ENCODE measurements around the gene HOXA9. TPM values are rescaled to one million over a fixed set of nuclear protein-coding genes. Genes with fewer than 3 reads are reported as not detected.

Gene HOXA9
- total and polyA plus RNA-seq, 10 of the 15 experiments (the other 5 are each of a cell fraction or from before 2014, with no cell fraction given), result not detected

GRCh38 chr7:27171325-27171636, 5.9 kb upstream of the HOXA9 start:
- no peak overlapping the region for H3K4me3 ChIP-seq
- WGBS (ENCODE audit: insufficient coverage, insufficient replicate concordance, low lambda C conversion rate, missing lambda C conversion rate), result 46% methylated on average over 8 of the region's 8 CpGs
- no peak overlapping the region for H2AFZ ChIP-seq (ENCODE audit: control insufficient read depth, low read depth, low read length)
- H3K36me3 ChIP-seq (ENCODE audit: control insufficient read depth in 2 of 2, insufficient read depth in 2 of 2, low read length in 1 of 2), result no peaks in the 10 kb centered on the region; a peak in 1 of 4 replicates
- H3K4me2 ChIP-seq (ENCODE audit: control insufficient read depth, insufficient read depth), result no peak overlapping the region
- DNase-seq (ENCODE audit: low read depth, low spot score) (no peak), FAIRE-seq (no peak), ATAC-seq (no peak; the same call in 1 of the 3 replicates)
- no peaks in the 10 kb centered on the region for H4K20me1 ChIP-seq (ENCODE audit: control insufficient read depth, insufficient read depth)
- ChIA-PET CTCF (no interaction called here), SMC1A (ENCODE audit: uncharacterized antibody, unreplicated experiment) (no interaction called here), RAD21 (ENCODE audit: unreplicated experiment) (no interaction called here), POLR2A (no interaction called here)
- no peak overlapping the region for H3K27ac ChIP-seq (ENCODE audit: control insufficient read depth, insufficient read depth)
- peaks cover 28 to 38% of the 10 kb centered on the region in 2 experiments for H3K27me3 ChIP-seq (replicated peaks in 1 of 2; ENCODE audit: control insufficient read depth in 2 of 2, insufficient read depth in 2 of 2, low read length in 1 of 2)
- in situ Hi-C loops (cut with MboI) (loop anchor here (25.0 kb wide), 1 partner anchor 1084 kb away; no protein-coding TSS in a partner anchor), intact Hi-C loops (cut with micrococcal nuclease; ENCODE audit: unreplicated experiment) (no loop called here)
- no TSS peak for BruUV-seq (replicated peaks)
- no peaks in the 10 kb centered on the region for H3K79me2 ChIP-seq (ENCODE audit: control insufficient read depth, insufficient read depth, low read length)
- no peaks in the 10 kb centered on the region for H3K4me1 ChIP-seq (ENCODE audit: control insufficient read depth, insufficient read depth, low read length)
- no peaks in the 10 kb centered on the region; the same call in 2 of the 3 replicates for H3K9me3 ChIP-seq (replicated peaks; ENCODE audit: control insufficient read depth, insufficient read depth, low read length)
- H3K9ac ChIP-seq (ENCODE audit: control insufficient read depth, insufficient read depth, low read length), result no peak overlapping the region
- TF ChIP-seq MYB (IDR thresholded peaks at IDR 0.05; ENCODE audit: borderline replicate concordance, low read depth, low read length) (no peak), E4F1 (IDR thresholded peaks at IDR 0.05; ENCODE audit: borderline replicate concordance, partially characterized antibody) (no peak), JUND (IDR thresholded peaks at IDR 0.05; ENCODE audit: low read depth, low read length) (no peak), POLR2AphosphoS2 (IDR thresholded peaks at IDR 0.05; ENCODE audit: low read depth, low read length) (no peak), CHD2 (IDR thresholded peaks at IDR 0.05; ENCODE audit: borderline replicate concordance, low read depth, low read length) (no peak)

Measured in GM12878 (cell line).